Measurements from ENCODE around the gene ZSWIM1.

GRCh38 chr20:45867136-45867818, 13.8 kb upstream of the ZSWIM1 start:
- TF ChIP-seq CTCF (IDR thresholded peaks at IDR 0.05), result no peak
- TF ChIP-seq POLR2A (IDR thresholded peaks at IDR 0.05), result no peak
- no peak for TF ChIP-seq POLR2AphosphoS5 (IDR thresholded peaks at IDR 0.05)

Measured in stomach (tissue), 4 donors.